Measurements from ENCODE around the gene OR4D2.

The OR4D2 gene

GRCh38 chr17:58172369-58173071, 5.7 kb downstream of the OR4D2 start:
- no peaks in the 10 kb centered on the region for H3K4me1 ChIP-seq (ENCODE audit: control insufficient read depth, insufficient read depth, low read length)
- H3K4me3 ChIP-seq (ENCODE audit: low read depth, low read length) = no peak overlapping the region
- peaks cover 8% of the 10 kb centered on the region for H3K27me3 ChIP-seq (ENCODE audit: control insufficient read depth, insufficient read depth, low read length)
- H3K9ac ChIP-seq (ENCODE audit: low read depth, low read length) = no peak overlapping the region
- H3K36me3 ChIP-seq (ENCODE audit: control insufficient read depth, insufficient read depth, low read length) = no peaks in the 10 kb centered on the region
- H3K27ac ChIP-seq (ENCODE audit: low read depth, low read length) = no peak overlapping the region
- no peaks in the 10 kb centered on the region for H3K9me3 ChIP-seq (ENCODE audit: control insufficient read depth, insufficient read depth, low read length)

- Histone ChIP-seq H3K9ac (ENCODE audit: low read depth, low read length) (no peak overlapping the region), H3K9me3 (ENCODE audit: control insufficient read depth, insufficient read depth, low read length) (no peaks in the 10 kb centered on the region), H3K27me3 (ENCODE audit: control insufficient read depth, insufficient read depth, low read length) (peaks cover 4% of the 10 kb centered on the region; the same call in 1 of the 2 replicates), H3K36me3 (ENCODE audit: control insufficient read depth, insufficient read depth, low read length) (no peaks in the 10 kb centered on the region), H3K4me1 (ENCODE audit: control insufficient read depth, insufficient read depth, low read length) (no peaks in the 10 kb centered on the region), H3K4me3 (ENCODE audit: low read depth, low read length) (no peak overlapping the region), H3K27ac (ENCODE audit: low read depth, low read length) (no peak overlapping the region)
These were observed 8.1 kb downstream of the OR4D2 start for GRCh38 chr17:58174871-58175270.

- Histone ChIP-seq H3K36me3 (ENCODE audit: control insufficient read depth, insufficient read depth, low read length) (no peaks in the 10 kb centered on the region), H3K9me3 (ENCODE audit: control insufficient read depth, insufficient read depth, low read length) (no peaks in the 10 kb centered on the region), H3K4me3 (ENCODE audit: low read depth, low read length) (no peak overlapping the region), H3K27ac (ENCODE audit: low read depth, low read length) (no peak overlapping the region), H3K9ac (ENCODE audit: low read depth, low read length) (no peak overlapping the region), H3K27me3 (ENCODE audit: control insufficient read depth, insufficient read depth, low read length) (no peaks in the 10 kb centered on the region), H3K4me1 (ENCODE audit: control insufficient read depth, insufficient read depth, low read length) (no peaks in the 10 kb centered on the region)
These were observed 9.4 kb downstream of the OR4D2 start for GRCh38 chr17:58176200-58176599.

GRCh38 chr17:58181796-58182195, 15.0 kb downstream of the OR4D2 start:
- Histone ChIP-seq H3K4me1 (ENCODE audit: control insufficient read depth, insufficient read depth, low read length) (no peaks in the 10 kb centered on the region), H3K36me3 (ENCODE audit: control insufficient read depth, insufficient read depth, low read length) (no peaks in the 10 kb centered on the region), H3K9ac (ENCODE audit: low read depth, low read length) (no peak overlapping the region), H3K27me3 (ENCODE audit: control insufficient read depth, insufficient read depth, low read length) (no peaks in the 10 kb centered on the region), H3K27ac (ENCODE audit: low read depth, low read length) (no peak overlapping the region), H3K9me3 (ENCODE audit: control insufficient read depth, insufficient read depth, low read length) (no peaks in the 10 kb centered on the region), H3K4me3 (ENCODE audit: low read depth, low read length) (no peak overlapping the region)

GRCh38 chr17:58183514-58183913, 16.7 kb downstream of the OR4D2 start:
- Histone ChIP-seq H3K9me3 (ENCODE audit: control insufficient read depth, insufficient read depth, low read length) (no peaks in the 10 kb centered on the region), H3K9ac (ENCODE audit: low read depth, low read length) (no peak overlapping the region), H3K27ac (ENCODE audit: low read depth, low read length) (no peak overlapping the region), H3K27me3 (ENCODE audit: control insufficient read depth, insufficient read depth, low read length) (no peaks in the 10 kb centered on the region), H3K36me3 (ENCODE audit: control insufficient read depth, insufficient read depth, low read length) (no peaks in the 10 kb centered on the region), H3K4me1 (ENCODE audit: control insufficient read depth, insufficient read depth, low read length) (no peaks in the 10 kb centered on the region), H3K4me3 (ENCODE audit: low read depth, low read length) (no peak overlapping the region)

- no peaks in the 10 kb centered on the region for H3K36me3 ChIP-seq (ENCODE audit: control insufficient read depth, insufficient read depth, low read length)
- peak overlapping the region; percentile 45 for H3K27ac ChIP-seq (ENCODE audit: low read depth, low read length)
- no peak overlapping the region for H3K9ac ChIP-seq (ENCODE audit: low read depth, low read length)
- no peaks in the 10 kb centered on the region for H3K9me3 ChIP-seq (ENCODE audit: control insufficient read depth, insufficient read depth, low read length)
- H3K4me1 ChIP-seq (ENCODE audit: control insufficient read depth, insufficient read depth, low read length) = no peaks in the 10 kb centered on the region
- no peak overlapping the region for H3K4me3 ChIP-seq (ENCODE audit: low read depth, low read length)
- no peaks in the 10 kb centered on the region for H3K27me3 ChIP-seq (ENCODE audit: control insufficient read depth, insufficient read depth, low read length)
These were observed 17.7 kb downstream of the OR4D2 start for GRCh38 chr17:58184308-58184985.

- no peak overlapping the region for H3K9ac ChIP-seq (ENCODE audit: low read depth, low read length)
- H3K27ac ChIP-seq (ENCODE audit: low read depth, low read length) = no peak overlapping the region
- no peaks in the 10 kb centered on the region for H3K27me3 ChIP-seq (ENCODE audit: control insufficient read depth, insufficient read depth, low read length)
These were observed 18.4 kb downstream of the OR4D2 start for GRCh38 chr17:58184986-58185761.

GRCh38 chr17:58186591-58186990, 19.8 kb downstream of the OR4D2 start:
- H3K4me1 ChIP-seq (ENCODE audit: control insufficient read depth, insufficient read depth, low read length) = no peaks in the 10 kb centered on the region

More at GRCh38 chr17:58184986-58185761, 18.4 kb downstream of the OR4D2 start:
- H3K4me1 ChIP-seq (ENCODE audit: control insufficient read depth, insufficient read depth, low read length) = no peaks in the 10 kb centered on the region
- H3K4me3 ChIP-seq (ENCODE audit: low read depth, low read length) = no peak overlapping the region
- no peaks in the 10 kb centered on the region for H3K36me3 ChIP-seq (ENCODE audit: control insufficient read depth, insufficient read depth, low read length)
- no peaks in the 10 kb centered on the region for H3K9me3 ChIP-seq (ENCODE audit: control insufficient read depth, insufficient read depth, low read length)

GRCh38 chr17:58187063-58187462, 20.3 kb downstream of the OR4D2 start:
- Histone ChIP-seq H3K4me1 (ENCODE audit: control insufficient read depth, insufficient read depth, low read length) (no peaks in the 10 kb centered on the region), H3K27ac (ENCODE audit: low read depth, low read length) (no peak overlapping the region), H3K9me3 (ENCODE audit: control insufficient read depth, insufficient read depth, low read length) (no peaks in the 10 kb centered on the region), H3K9ac (ENCODE audit: low read depth, low read length) (no peak overlapping the region), H3K4me3 (ENCODE audit: low read depth, low read length) (no peak overlapping the region), H3K27me3 (ENCODE audit: control insufficient read depth, insufficient read depth, low read length) (no peaks in the 10 kb centered on the region), H3K36me3 (ENCODE audit: control insufficient read depth, insufficient read depth, low read length) (no peaks in the 10 kb centered on the region)

More at GRCh38 chr17:58186591-58186990, 19.8 kb downstream of the OR4D2 start:
- Histone ChIP-seq H3K27ac (ENCODE audit: low read depth, low read length) (no peak overlapping the region), H3K9ac (ENCODE audit: low read depth, low read length) (no peak overlapping the region), H3K27me3 (ENCODE audit: control insufficient read depth, insufficient read depth, low read length) (no peaks in the 10 kb centered on the region), H3K9me3 (ENCODE audit: control insufficient read depth, insufficient read depth, low read length) (no peaks in the 10 kb centered on the region), H3K4me3 (ENCODE audit: low read depth, low read length) (no peak overlapping the region), H3K36me3 (ENCODE audit: control insufficient read depth, insufficient read depth, low read length) (no peaks in the 10 kb centered on the region)

GRCh38 chr17:58187675-58188074, 20.9 kb downstream of the OR4D2 start:
- H3K36me3 ChIP-seq (ENCODE audit: control insufficient read depth, insufficient read depth, low read length) = no peaks in the 10 kb centered on the region
- H3K27ac ChIP-seq (ENCODE audit: low read depth, low read length) = no peak overlapping the region
- no peaks in the 10 kb centered on the region for H3K9me3 ChIP-seq (ENCODE audit: control insufficient read depth, insufficient read depth, low read length)
- 0 out of 2 replicates have a peak, but pooled peaks cover 1% of the 10 kb centered on the region for H3K27me3 ChIP-seq (ENCODE audit: control insufficient read depth, insufficient read depth, low read length)
- no peak overlapping the region for H3K9ac ChIP-seq (ENCODE audit: low read depth, low read length)
- no peak overlapping the region for H3K4me3 ChIP-seq (ENCODE audit: low read depth, low read length)
- H3K4me1 ChIP-seq (ENCODE audit: control insufficient read depth, insufficient read depth, low read length) = no peaks in the 10 kb centered on the region

Data from HUES48 (cell line).